Suprapubic skin (tissue), 4 donors: ENCODE measurements around the gene ADGRG7. TPM values are rescaled to one million over a fixed set of nuclear protein-coding genes. Genes with fewer than 3 reads are reported as not detected.

Experiments used
- DNase-seq, 2 donors: peaks; one replicate each; pipeline ENCODE4 v3.0.0-alpha.2; 2019; ENCODE audit warnings: low spot score in 2 of 2
- H3K27ac ChIP-seq: fragments of 200-600 bp; sonication (generic); one replicate; pipeline ENCODE4 v1.5.1; 2019
- H3K27me3 ChIP-seq: fragments of 200-600 bp; sonication (generic); one replicate; pipeline ENCODE4 v1.5.1; 2019
- H3K36me3 ChIP-seq: fragments of 200-600 bp; sonication (generic); one replicate; pipeline ENCODE4 v1.5.1; 2019
- H3K4me1 ChIP-seq: fragments of 200-600 bp; sonication (generic); one replicate; pipeline ENCODE4 v1.5.1; 2019
- H3K4me3 ChIP-seq: fragments of 200-600 bp; sonication (generic); one replicate; pipeline ENCODE4 v1.5.1; 2019; ENCODE audit warnings: mild to moderate bottlenecking
- H3K9me3 ChIP-seq: fragments of 200-600 bp; sonication (generic); one replicate; pipeline ENCODE4 v1.5.1; 2019
- CTCF ChIP-seq, 2 donors: fragments of 200-600 bp in 1 of 2; fragments of 450-650 bp in 1 of 2; sonication (generic) in 1 of 2; IDR thresholded peaks; one replicate each; pipeline ENCODE4 v1.5.1; 2016 to 2019; ENCODE audit warnings: antibody characterized with exemption in 2 of 2, mild to moderate bottlenecking in 1 of 2, moderate library complexity in 1 of 2
- EP300 ChIP-seq: sonication (generic); formaldehyde crosslinking; IDR thresholded peaks from one replicate; pipeline ENCODE4 v1.6.1; 2017; ENCODE audit warnings: antibody characterized with exemption
- POLR2A ChIP-seq, 2 donors: fragments of 450-650 bp; IDR thresholded peaks; one replicate each; pipeline ENCODE4 v1.6.1; 2017; ENCODE audit warnings: antibody characterized with exemption in 2 of 2, mild to moderate bottlenecking in 2 of 2, moderate library complexity in 2 of 2
- POLR2AphosphoS5 ChIP-seq, 3 donors: sonication (generic); formaldehyde crosslinking; IDR thresholded peaks; one replicate each; pipeline ENCODE4 v1.6.1; 2017; ENCODE audit warnings: antibody characterized with exemption in 3 of 3
- WGBS: methylation state at CpG from one replicate; pipeline ENCODE4 v1.1.5; 2018; 5-methylcytosine and 5-hydroxymethylcytosine counted together
- total RNA-seq, 4 donors: library from RNA; depleted of rRNA; stranded (reverse); fragments of >200 nt; gene quantifications; one replicate each; pipeline ENCODE4 v1.1.0, GENCODE V29; 2016

The ADGRG7 gene
- total RNA-seq, 4 donors from 2014 or later, result 0.32 TPM; not detected in 3

GRCh38 chr3:100570811-100571210, 38.6 kb upstream of the ADGRG7 start:
- DNase-seq, result no peak
- H3K4me3 ChIP-seq, result no peak overlapping the region
- H3K27ac ChIP-seq, result no peak overlapping the region
- H3K9me3 ChIP-seq, result no peaks in the 10 kb centered on the region
- peaks cover 12% of the 10 kb centered on the region for H3K36me3 ChIP-seq
- H3K4me1 ChIP-seq, result no peaks in the 10 kb centered on the region
- TF ChIP-seq POLR2A (IDR thresholded peaks at IDR 0.05), result no peak
- TF ChIP-seq POLR2AphosphoS5 (IDR thresholded peaks at IDR 0.05), result no peak
- no peak for TF ChIP-seq EP300
- TF ChIP-seq CTCF (IDR thresholded peaks at IDR 0.05), result no peak
- H3K27me3 ChIP-seq, result no peaks in the 10 kb centered on the region
- WGBS, result 60% methylated on average over 2 of the region's 2 CpGs

- 92% methylated on average over 3 of the region's 3 CpGs for WGBS
- H3K4me1 ChIP-seq, result no peaks in the 10 kb centered on the region
- no peak overlapping the region for H3K27ac ChIP-seq
- H3K27me3 ChIP-seq, result no peaks in the 10 kb centered on the region
- DNase-seq, result no peak
- TF ChIP-seq EP300, result no peak
- no peak for TF ChIP-seq CTCF (IDR thresholded peaks at IDR 0.05)
- TF ChIP-seq POLR2AphosphoS5 (IDR thresholded peaks at IDR 0.05), result no peak
- no peak for TF ChIP-seq POLR2A (IDR thresholded peaks at IDR 0.05)
- no peaks in the 10 kb centered on the region for H3K9me3 ChIP-seq
- H3K4me3 ChIP-seq, result no peak overlapping the region
- H3K36me3 ChIP-seq, result peaks cover 10% of the 10 kb centered on the region
Measured at GRCh38 chr3:100574536-100574935, 34.9 kb upstream of the ADGRG7 start.

- DNase-seq, result no peak
- WGBS, result 95% methylated on average over 4 of the region's 6 CpGs
- no peaks in the 10 kb centered on the region for H3K9me3 ChIP-seq
- H3K4me1 ChIP-seq, result no peaks in the 10 kb centered on the region
- H3K4me3 ChIP-seq, result no peak overlapping the region
- H3K36me3 ChIP-seq, result no peaks in the 10 kb centered on the region
- H3K27me3 ChIP-seq, result no peaks in the 10 kb centered on the region
- H3K27ac ChIP-seq, result no peak overlapping the region
- TF ChIP-seq CTCF (IDR thresholded peaks at IDR 0.05) (no peak), EP300 (no peak), POLR2AphosphoS5 (IDR thresholded peaks at IDR 0.05) (no peak), POLR2A (IDR thresholded peaks at IDR 0.05) (no peak)
Measured at GRCh38 chr3:100575704-100576103, 33.7 kb upstream of the ADGRG7 start.

GRCh38 chr3:100577382-100578008, 31.9 kb upstream of the ADGRG7 start:
- no peak for DNase-seq
- no peak overlapping the region for H3K27ac ChIP-seq
- H3K4me1 ChIP-seq, result no peaks in the 10 kb centered on the region
- no peaks in the 10 kb centered on the region for H3K36me3 ChIP-seq
- TF ChIP-seq CTCF (IDR thresholded peaks at IDR 0.05) (no peak), EP300 (no peak), POLR2A (IDR thresholded peaks at IDR 0.05) (no peak), POLR2AphosphoS5 (IDR thresholded peaks at IDR 0.05) (no peak)
- 76% methylated on average over 1 of the region's 1 CpG for WGBS
- H3K4me3 ChIP-seq, result no peak overlapping the region
- H3K27me3 ChIP-seq, result no peaks in the 10 kb centered on the region
- no peaks in the 10 kb centered on the region for H3K9me3 ChIP-seq

GRCh38 chr3:100578646-100579045, 30.8 kb upstream of the ADGRG7 start:
- TF ChIP-seq POLR2A (IDR thresholded peaks at IDR 0.05), result no peak
- no peak for TF ChIP-seq POLR2AphosphoS5 (IDR thresholded peaks at IDR 0.05)
- TF ChIP-seq EP300, result no peak
- no peak for TF ChIP-seq CTCF (IDR thresholded peaks at IDR 0.05)

More at GRCh38 chr3:100578646-100579045, 30.8 kb upstream of the ADGRG7 start:
- no peaks in the 10 kb centered on the region for H3K9me3 ChIP-seq
- no peaks in the 10 kb centered on the region for H3K4me1 ChIP-seq
- no peak overlapping the region for H3K4me3 ChIP-seq
- no peaks in the 10 kb centered on the region for H3K36me3 ChIP-seq
- H3K27me3 ChIP-seq, result no peaks in the 10 kb centered on the region
- H3K27ac ChIP-seq, result no peak overlapping the region
- DNase-seq, result no peak
